GM12865 (cell line): ENCODE measurements around the gene BTBD9.

Source experiments
- DNase-seq: peaks from one replicate; pipeline ENCODE4 v3.0.0; 2010; ENCODE audit warnings: low read depth
- H3K4me3 ChIP-seq: 2 replicates; pipeline ENCODE4 v1.5.1; 2011; ENCODE audit warnings: mild to moderate bottlenecking, low read depth, low read length, control low read depth
- TF ChIP-seq, protein P1 (sequence below): IDR thresholded peaks from 2 replicates; pipeline ENCODE4 v1.5.1; 2011; ENCODE audit warnings: low read length, control low read depth, low read depth, inconsistent platforms; ENCODE audit not compliant: insufficient read depth; ENCODE audit errors: missing control alignments

Gene BTBD9

DNA sequence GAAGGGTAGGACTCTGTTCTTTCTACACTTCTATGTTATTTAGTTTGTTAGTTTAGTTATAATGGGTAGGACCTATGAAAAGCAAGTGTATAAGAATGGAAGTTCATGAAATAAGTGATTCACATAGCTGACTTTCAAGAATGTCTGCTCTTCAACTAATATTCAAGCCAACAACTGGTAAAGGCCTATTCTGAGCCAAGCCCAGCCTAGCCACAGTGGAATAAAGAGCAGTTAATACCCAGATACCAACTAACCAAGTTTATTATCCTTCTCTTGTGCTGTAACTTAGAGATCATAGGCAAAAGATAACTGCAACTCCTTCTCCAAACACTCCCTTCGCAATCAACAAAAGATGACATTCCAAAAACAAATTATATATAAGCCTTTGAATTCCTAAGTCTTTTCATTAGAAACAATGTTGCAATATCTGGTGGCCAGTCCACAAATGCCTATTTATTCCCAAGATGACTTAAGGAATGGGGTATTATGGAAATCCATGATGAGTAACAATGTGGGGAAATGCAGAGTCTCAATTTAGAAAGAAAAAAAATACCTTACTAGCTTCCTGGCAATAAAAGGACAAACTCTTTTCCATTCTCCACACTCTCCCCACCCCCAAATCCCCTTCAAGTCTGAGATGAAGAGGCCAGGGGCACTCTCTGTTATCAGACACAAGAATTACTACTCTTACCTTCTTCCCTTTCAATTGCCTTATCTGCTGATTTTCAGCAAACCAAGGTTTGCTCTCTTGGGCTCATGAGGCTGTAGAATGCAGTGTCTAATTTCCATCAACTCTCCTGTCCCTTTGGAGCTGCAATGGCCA lies 27.4 kb downstream of the BTBD9 start:
- no peak overlapping the region for H3K4me3 ChIP-seq
- TF ChIP-seq, protein P1, sequence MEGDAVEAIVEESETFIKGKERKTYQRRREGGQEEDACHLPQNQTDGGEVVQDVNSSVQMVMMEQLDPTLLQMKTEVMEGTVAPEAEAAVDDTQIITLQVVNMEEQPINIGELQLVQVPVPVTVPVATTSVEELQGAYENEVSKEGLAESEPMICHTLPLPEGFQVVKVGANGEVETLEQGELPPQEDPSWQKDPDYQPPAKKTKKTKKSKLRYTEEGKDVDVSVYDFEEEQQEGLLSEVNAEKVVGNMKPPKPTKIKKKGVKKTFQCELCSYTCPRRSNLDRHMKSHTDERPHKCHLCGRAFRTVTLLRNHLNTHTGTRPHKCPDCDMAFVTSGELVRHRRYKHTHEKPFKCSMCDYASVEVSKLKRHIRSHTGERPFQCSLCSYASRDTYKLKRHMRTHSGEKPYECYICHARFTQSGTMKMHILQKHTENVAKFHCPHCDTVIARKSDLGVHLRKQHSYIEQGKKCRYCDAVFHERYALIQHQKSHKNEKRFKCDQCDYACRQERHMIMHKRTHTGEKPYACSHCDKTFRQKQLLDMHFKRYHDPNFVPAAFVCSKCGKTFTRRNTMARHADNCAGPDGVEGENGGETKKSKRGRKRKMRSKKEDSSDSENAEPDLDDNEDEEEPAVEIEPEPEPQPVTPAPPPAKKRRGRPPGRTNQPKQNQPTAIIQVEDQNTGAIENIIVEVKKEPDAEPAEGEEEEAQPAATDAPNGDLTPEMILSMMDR, result no peak
- DNase-seq, result no peak

DNA sequence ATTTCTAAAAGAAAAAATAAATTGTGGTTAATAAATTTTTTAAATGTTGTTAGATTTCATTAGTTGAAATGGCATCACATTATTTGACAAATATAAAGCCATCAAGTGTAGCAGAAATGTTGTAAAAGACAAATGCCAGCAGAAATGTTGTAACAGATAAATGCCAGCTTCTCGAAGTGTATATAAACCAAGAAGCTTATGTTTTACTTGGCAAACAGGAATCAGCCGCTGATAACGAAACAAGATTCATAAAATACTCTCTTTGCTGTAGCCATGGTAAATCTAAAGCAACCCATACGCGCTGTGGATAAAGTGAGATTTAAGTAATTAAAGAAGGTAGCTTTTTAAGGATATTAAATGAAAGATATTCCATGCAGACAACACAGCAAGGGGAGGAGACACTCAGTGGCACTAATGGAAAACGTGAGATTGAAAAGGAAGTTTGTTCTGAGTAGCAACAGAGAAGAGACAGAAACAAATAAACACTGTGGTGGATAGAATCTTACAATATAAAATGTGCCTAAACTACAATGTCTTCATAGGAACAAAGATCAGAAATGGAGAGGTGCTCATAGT lies 29.6 kb downstream of the BTBD9 start:
- DNase-seq, result no peak
- no peak overlapping the region for H3K4me3 ChIP-seq
- TF ChIP-seq, protein P1, result no peak

DNA sequence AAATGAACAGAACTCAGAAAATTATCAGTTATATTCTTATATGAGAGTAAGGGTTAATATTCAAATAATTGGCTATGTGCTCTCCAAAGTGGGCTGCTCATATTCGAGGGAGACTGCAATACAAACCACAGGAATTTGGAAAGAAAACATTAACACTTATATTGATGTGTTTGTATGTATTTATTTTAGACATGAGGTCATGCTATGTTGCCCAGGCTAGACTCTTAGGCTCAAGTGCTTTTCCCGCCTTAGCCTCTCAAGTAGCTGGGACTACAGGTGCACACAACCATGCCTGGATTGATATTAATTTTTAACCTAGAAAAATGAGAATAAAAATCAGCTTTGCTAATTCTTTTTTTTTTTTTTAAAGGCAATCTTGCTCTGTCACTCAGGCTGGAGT lies 35.0 kb downstream of the BTBD9 start:
- no peak for DNase-seq
- TF ChIP-seq, protein P1, result no peak
- no peak overlapping the region for H3K4me3 ChIP-seq

DNA sequence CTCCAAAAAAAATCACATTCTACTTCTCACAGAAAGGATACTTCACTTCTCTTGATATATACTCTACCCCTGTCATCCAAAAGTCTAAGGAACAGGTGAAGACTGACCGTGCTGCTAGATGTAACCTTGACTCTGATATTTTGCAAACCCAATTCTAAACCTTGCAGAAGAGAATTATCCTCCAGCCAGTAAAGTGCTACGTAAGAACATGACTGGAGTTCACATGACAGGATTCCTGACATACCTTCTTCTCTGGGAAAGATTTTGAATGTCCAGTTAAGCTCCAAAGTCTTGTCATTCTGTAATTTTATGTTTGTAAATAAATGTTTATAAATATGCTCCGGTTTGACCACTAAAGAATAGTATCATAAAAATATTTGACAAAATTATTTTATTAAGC lies 35.8 kb downstream of the BTBD9 start:
- no peak for DNase-seq
- TF ChIP-seq, protein P1, result no peak
- H3K4me3 ChIP-seq, result no peak overlapping the region

DNA sequence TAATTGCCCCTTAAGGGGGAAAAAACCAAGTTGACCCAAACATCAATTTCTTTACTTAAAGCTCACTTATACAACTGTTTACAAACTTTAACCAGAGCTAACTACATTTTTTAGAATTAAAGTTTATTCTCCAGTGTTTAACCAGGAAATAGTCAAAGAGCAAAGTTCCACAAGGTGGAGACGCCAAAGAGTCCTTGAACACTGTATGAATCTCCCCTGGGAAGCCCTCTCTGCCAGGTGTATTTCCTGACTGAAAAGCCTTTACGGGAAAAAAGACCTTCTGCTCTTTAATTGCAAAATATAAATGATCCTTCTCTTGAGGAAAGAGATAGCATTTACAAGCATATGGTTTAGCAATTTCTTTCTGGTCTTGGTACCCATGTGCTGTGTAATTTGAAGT lies 36.2 kb downstream of the BTBD9 start:
- no peak overlapping the region for H3K4me3 ChIP-seq
- DNase-seq, result no peak
- TF ChIP-seq, protein P1, result no peak

DNA sequence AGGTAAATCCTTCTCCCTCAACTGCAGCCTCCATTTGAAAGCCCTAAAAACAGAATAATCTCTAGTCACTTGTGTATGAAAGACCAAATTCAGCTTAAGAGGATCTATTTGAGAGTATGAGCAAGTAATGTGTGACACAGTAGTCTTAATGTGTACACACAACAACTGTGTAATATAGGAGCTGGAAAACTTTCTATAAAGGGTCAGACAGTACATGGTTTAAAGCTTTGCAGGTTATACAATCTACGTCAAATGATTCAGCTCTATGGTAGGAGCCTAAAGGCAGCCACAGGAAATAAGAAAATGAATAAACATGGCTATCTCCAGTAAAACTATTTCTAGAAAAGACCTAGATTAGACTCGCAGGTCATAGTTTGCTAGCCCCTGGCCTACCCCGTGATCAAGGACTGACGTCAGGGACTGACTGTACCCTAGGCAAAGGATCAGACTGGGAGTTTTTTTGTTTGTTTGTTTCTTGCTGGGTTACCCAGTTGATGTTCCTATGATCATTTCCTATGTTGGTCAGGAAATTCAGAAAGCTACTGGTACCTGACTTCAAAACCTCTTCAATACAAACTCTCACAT lies 39.7 kb downstream of the BTBD9 start:
- no peak overlapping the region for H3K4me3 ChIP-seq
- TF ChIP-seq, protein P1, result no peak
- DNase-seq, result no peak
